Heart left ventricle (tissue), 13 donors: ENCODE results near the gene CIT.

ENCODE experiments used
- POLR2A ChIP-seq, 2 donors: fragments of 450-650 bp; IDR thresholded peaks; one replicate each; pipeline ENCODE4 v1.6.1; 2017; ENCODE audit warnings: antibody characterized with exemption in 2 of 2, mild to moderate bottlenecking in 2 of 2, moderate library complexity in 2 of 2
- TF ChIP-seq, protein P1 (sequence below), 12 donors: fragments of 200-600 bp; sonication (generic) in 4 of 12; IDR thresholded peaks; one replicate each; pipeline versions ENCODE4 v1.5.0 to v1.8.0; 2018 to 2022; ENCODE audit warnings: antibody characterized with exemption in 12 of 12, mild to moderate bottlenecking in 5 of 12
- donor health status: ischemic (EF 13 %, LVEDD 7.1; RV severe dilation, severe dysfunction).
- donor health status: DM: no; HTN: yes; CAD: no.
- donor health status: DM: no; HTN: no; CAD: no.
- donor health status: ischemic (EF 25% LVEDD 6.9; RV normal size, moderate dysfunction).
- donor health status: ischemic (EF 25% LVEDD 5.7; RV mildly dilated, moderate dysfunction).
- donor health status: ischemic (EF 35%, LVEDD 5.7; RV mildly dilated, moderate dysfunction).
- donor health status: nonischemic (EF 11% LVEDD 7.7; RV severe dilation, severe dysfunction).
- donor health status: DM: yes; HTN: yes; CAD: no.
- donor health status: PGD.
- donor health status: ischemic (EF 29% LVEDD 5.4; RV normal size, mild dysfunction).
- donor health status: nonischemic (EF 23%, LVEDD 6.1; RV moderate dilation, normal function).

DNA sequence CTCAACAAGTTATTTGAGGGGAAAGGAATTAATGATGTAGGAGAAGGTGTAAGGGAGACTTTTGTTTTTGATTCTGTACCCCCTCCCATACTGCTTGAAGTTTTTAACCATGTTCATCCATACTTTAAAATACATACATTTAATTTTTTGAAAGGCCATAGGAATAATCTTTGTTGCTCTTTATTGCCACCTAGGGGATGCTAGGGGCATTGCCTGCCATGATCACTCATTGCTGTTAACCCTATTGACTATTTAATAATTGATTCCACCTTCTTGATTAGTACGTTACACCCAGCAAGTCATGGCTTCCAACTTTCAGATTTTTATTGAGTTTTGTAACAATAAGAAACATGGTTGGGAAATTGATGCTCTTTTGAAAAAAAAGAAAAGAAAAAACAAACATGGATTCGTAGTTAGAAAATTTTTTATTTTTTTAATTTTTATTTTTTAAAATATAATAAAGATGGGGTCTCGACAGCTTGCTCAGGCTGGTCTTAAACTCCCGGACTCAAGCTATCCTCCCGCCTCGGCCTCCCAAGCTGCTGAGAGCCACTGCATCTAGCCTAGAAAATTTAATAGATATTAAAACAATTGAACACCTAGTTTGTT, 217.7 kb downstream of the CIT start:
- no peak for TF ChIP-seq POLR2A (IDR thresholded peaks at IDR 0.05)
- TF ChIP-seq, protein P1, sequence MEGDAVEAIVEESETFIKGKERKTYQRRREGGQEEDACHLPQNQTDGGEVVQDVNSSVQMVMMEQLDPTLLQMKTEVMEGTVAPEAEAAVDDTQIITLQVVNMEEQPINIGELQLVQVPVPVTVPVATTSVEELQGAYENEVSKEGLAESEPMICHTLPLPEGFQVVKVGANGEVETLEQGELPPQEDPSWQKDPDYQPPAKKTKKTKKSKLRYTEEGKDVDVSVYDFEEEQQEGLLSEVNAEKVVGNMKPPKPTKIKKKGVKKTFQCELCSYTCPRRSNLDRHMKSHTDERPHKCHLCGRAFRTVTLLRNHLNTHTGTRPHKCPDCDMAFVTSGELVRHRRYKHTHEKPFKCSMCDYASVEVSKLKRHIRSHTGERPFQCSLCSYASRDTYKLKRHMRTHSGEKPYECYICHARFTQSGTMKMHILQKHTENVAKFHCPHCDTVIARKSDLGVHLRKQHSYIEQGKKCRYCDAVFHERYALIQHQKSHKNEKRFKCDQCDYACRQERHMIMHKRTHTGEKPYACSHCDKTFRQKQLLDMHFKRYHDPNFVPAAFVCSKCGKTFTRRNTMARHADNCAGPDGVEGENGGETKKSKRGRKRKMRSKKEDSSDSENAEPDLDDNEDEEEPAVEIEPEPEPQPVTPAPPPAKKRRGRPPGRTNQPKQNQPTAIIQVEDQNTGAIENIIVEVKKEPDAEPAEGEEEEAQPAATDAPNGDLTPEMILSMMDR (IDR thresholded peaks at IDR 0.05), result peak; percentile 85 to 98 (median 90)
